ENCODE data around the gene LRRC26. TPM values are rescaled to one million over a fixed set of nuclear protein-coding genes. Genes with fewer than 3 reads are reported as not detected.

Gene LRRC26
- total RNA-seq, 2 donors from 2014 or later = 1.3 TPM; not detected in 1

DNA sequence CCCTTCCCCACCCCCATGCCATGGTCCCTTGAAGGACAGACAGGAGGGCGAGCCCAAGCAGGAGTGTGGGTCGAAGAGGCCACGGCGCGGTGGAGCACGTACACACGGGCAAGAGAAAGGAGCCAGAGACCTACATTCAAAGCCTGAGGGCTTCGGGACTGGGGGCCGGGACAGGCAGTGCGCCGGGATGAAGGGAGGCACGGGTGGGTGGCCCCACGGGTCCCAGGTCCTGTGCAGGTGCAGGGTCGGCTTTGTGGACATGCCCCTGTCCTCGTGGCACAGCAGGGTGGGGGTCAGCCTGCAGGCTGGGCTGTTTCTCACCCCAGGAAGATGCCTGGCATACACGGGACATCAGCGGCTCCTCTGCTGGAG, 9.8 kb downstream of the LRRC26 start:
- DNase-seq (no peak), ATAC-seq (no peak)
- Histone ChIP-seq H3K9me3 (no peaks in the 10 kb centered on the region), H3K36me3 (replicated peaks in 1 of 2; ENCODE audit: insufficient read depth in 1 of 2, low read depth in 2 of 2) (no peaks in the 10 kb centered on the region), H3K27ac (no peak overlapping the region), H3K4me3 (no peak overlapping the region), H3K27me3 (peaks cover 0 to 32% of the 10 kb centered on the region in 2 donors), H3K4me1 (peaks cover 28% of the 10 kb centered on the region)
- no peak for TF ChIP-seq POLR2A (IDR thresholded peaks at IDR 0.05)
- TF ChIP-seq, protein P1, sequence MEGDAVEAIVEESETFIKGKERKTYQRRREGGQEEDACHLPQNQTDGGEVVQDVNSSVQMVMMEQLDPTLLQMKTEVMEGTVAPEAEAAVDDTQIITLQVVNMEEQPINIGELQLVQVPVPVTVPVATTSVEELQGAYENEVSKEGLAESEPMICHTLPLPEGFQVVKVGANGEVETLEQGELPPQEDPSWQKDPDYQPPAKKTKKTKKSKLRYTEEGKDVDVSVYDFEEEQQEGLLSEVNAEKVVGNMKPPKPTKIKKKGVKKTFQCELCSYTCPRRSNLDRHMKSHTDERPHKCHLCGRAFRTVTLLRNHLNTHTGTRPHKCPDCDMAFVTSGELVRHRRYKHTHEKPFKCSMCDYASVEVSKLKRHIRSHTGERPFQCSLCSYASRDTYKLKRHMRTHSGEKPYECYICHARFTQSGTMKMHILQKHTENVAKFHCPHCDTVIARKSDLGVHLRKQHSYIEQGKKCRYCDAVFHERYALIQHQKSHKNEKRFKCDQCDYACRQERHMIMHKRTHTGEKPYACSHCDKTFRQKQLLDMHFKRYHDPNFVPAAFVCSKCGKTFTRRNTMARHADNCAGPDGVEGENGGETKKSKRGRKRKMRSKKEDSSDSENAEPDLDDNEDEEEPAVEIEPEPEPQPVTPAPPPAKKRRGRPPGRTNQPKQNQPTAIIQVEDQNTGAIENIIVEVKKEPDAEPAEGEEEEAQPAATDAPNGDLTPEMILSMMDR (IDR thresholded peaks at IDR 0.05) = no peak
- WGBS, 2 donors = 43% methylated on average over 17 of the region's 17 CpGs; no CpG with 5 or more reads in 1 of the 2 donors
- intact Hi-C loops (cut with DNase I) = no loop called here

DNA sequence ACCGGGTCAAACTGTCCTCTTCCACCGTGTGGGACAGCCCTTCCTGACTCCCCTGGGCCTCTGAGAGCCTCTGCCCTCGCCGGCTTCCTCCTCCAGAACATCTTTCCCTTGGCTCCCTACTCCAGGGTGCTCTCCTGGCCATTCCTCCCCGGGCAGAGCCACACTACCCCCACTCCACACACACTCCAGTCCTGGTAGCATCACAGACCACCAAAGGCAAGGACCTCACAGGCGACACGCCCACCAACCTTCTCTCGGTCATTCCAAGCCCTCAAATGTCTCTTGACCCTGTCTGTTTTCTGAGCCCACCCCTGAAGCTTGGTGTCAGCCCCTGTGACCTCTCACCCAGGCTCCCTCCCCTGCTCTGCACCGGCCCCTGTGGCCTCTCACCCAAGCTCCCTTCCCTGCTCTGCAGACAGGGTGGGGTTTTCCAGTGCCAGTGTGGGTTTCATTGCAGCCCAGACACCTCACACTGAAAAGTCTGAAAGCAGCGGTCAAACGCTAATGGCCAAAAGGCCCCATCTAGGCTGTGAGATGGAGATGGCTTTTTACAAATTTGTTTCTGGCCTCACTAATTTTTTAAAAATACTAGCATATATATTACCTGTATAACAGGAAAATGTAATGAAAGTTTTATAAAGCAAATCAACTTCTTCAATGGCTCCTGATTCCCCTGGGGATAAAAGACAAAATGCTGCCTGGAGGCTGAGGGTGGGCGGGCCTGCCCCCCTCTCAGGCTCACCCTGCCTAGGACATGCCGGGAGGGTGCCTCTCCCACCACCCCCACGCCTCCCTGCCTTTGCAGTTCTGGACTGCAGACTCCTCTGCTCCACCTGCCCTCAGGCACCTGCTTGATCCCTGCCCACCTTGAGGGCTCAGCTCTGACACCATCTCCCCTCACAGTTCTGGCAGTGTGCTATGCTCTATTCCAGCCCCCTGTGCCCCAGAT, 10.5 kb downstream of the LRRC26 start:
- intact Hi-C loops (cut with DNase I) = no loop called here
- Histone ChIP-seq H3K4me3 (no peak overlapping the region), H3K27ac (no peak overlapping the region), H3K36me3 (replicated peaks in 1 of 2; ENCODE audit: insufficient read depth in 1 of 2, low read depth in 2 of 2) (no peaks in the 10 kb centered on the region), H3K27me3 (peaks cover 0 to 27% of the 10 kb centered on the region in 2 donors), H3K9me3 (no peaks in the 10 kb centered on the region), H3K4me1 (peaks cover 28% of the 10 kb centered on the region)
- ATAC-seq (no peak), DNase-seq (no peak)
- WGBS, 2 donors = 42 to 44% methylated on average over 14 of the region's 14 CpGs
- TF ChIP-seq, protein P1 (IDR thresholded peaks at IDR 0.05) = no peak
- no peak for TF ChIP-seq POLR2A (IDR thresholded peaks at IDR 0.05)

DNA sequence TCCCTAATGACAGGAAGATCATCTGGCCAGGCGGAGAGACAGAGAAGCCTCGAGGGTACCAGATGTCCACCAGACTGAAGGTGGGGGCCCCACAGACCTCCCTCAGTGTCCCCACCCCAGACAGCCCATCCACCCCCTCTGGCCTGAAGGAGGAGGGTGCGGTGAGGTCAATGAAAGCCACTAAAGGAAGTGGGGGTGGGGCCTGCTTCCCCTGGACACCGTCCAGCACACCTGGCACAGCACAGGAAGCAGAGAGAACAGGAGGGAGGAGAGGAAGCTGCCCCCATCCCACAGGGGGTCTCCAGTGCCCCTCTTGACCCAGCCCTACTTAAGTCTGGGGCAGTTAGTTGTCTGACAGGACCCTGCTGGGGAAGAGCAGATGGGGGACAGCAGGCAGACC, 11.2 kb downstream of the LRRC26 start:
- 14 to 30% methylated on average over 4 of the region's 4 CpGs for WGBS, 2 donors
- intact Hi-C loops (cut with DNase I) = no loop called here
- no peak overlapping the region for H3K27ac ChIP-seq
- H3K4me1 ChIP-seq = peaks cover 28% of the 10 kb centered on the region
- no peak for TF ChIP-seq POLR2A (IDR thresholded peaks at IDR 0.05)
- TF ChIP-seq, protein P1 (IDR thresholded peaks at IDR 0.05) = no peak
- no peak for ATAC-seq
- no peaks in the 10 kb centered on the region for H3K9me3 ChIP-seq
- peaks cover 0 to 27% of the 10 kb centered on the region in 2 donors for H3K27me3 ChIP-seq
- no peak overlapping the region for H3K4me3 ChIP-seq
- H3K36me3 ChIP-seq (replicated peaks in 1 of 2; ENCODE audit: insufficient read depth in 1 of 2, low read depth in 2 of 2) = no peaks in the 10 kb centered on the region
- no peak for DNase-seq

DNA sequence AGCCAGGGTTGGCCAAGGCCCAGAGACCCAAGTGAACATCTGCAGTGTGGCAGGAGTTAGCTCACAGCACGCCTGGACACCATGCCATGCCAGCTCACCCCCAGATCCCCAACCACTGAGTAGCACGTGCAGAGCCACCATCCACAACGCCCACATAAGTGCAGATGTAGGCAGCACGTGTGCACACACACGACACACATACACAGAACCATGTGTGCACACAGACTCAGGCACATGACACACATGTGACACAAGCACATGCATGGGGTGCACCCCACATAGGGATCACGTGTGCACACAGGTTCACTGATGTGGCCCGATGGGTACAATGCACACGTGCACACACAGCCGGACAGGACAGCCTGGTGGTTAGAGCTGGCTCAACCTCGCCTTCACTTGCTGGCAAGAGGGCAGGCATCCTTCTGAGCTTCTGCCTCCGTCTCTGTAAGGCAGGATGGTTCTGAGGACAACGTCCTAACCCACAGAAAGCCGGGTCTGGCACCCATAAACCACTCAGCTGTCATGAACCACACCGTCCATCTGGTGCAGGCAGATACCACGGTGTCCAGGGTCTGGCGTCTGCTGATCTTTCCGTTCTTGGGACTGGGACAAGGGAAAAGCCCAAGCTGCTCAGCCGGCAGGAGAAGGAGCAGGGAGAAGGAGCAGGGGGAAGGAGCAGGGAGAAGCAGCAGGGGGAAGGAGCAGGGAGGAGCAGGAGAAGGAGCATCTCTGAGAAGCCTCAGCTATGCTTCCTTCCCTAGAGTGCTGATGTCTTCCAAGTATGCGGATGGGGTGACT, 12.0 kb downstream of the LRRC26 start:
- Histone ChIP-seq H3K27ac (no peak overlapping the region), H3K27me3 (peaks cover 0 to 23% of the 10 kb centered on the region in 2 donors), H3K36me3 (replicated peaks in 1 of 2; ENCODE audit: insufficient read depth in 1 of 2, low read depth in 2 of 2) (no peaks in the 10 kb centered on the region), H3K4me1 (peaks cover 20% of the 10 kb centered on the region), H3K4me3 (no peak overlapping the region), H3K9me3 (no peaks in the 10 kb centered on the region)
- ATAC-seq (no peak), DNase-seq (no peak)
- intact Hi-C loops (cut with DNase I) = no loop called here
- WGBS, 2 donors = 49 to 60% methylated on average over 13 to 19 of the region's 19 CpGs
- TF ChIP-seq POLR2A (IDR thresholded peaks at IDR 0.05) = no peak
- TF ChIP-seq, protein P1 (IDR thresholded peaks at IDR 0.05) = no peak
